Measurements from ENCODE around the gene RBMS2.
A peak's percentile ranks its signal among the peaks of the same experiment; 100 is the strongest.
"Not testable (repeated sequence)": the region's sequence is repeated elsewhere in the genome, so short reads cannot be mapped to it uniquely, and the experiment has no call there.

RBMS2 gene, protein sequence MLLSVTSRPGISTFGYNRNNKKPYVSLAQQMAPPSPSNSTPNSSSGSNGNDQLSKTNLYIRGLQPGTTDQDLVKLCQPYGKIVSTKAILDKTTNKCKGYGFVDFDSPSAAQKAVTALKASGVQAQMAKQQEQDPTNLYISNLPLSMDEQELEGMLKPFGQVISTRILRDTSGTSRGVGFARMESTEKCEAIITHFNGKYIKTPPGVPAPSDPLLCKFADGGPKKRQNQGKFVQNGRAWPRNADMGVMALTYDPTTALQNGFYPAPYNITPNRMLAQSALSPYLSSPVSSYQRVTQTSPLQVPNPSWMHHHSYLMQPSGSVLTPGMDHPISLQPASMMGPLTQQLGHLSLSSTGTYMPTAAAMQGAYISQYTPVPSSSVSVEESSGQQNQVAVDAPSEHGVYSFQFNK

DNA sequence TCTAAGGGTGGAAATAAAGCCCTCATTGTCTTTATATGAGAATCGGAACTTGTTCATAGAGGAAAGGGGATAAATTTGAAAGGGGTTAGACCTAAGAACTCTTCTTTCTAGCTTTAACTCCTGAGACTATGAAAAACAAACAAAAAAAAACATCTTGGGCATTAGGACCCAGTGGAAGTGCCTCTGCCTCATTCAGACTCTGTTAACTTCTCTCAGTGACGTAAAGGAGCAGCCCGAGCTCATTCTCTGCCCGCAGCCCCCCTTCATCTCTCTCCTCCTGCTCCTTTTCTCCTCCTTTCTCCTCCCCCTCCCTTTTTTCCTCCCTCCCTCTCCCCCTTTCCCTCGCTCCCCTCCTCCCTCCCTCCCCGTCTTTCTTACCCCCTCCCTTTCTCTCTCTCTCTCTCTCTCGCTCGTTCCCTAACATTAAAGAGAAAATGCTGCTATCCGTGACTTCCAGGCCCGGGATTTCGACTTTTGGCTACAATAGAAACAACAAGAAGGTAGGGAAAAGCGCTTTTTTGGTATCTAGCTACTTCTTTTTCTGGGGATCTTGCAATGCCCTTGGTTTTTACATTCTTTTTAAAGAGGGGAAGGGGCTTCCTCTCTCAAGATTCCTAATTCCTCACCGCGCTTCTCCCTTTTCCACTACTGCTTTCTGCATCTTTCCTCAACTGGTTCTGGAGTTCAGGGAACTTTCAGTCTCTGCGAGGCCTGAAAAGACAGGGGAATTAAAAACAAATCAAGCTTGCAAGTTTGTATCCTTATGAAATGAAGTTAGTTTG lies at the start of gene RBMS2:
RBMS2 (plus strand) TSS at position 231 of the 782 bp plus-strand sequence; CDS start at position 435, 204 bp downstream.
- Histone ChIP-seq H3K36me3 (replicated peaks) (no peaks in the 10 kb centered on the region), H3K4me1 (peaks cover 18% of the 10 kb centered on the region), H3K4me3 (peak within 1 kb of the TSS; percentile 46), H3K9me3 (no peaks in the 10 kb centered on the region), H3K27me3 (ENCODE audit: low read depth) (no peaks in the 10 kb centered on the region)
- in situ Hi-C loops (cut with MboI; ENCODE audit: low sequenced_read_pairs): no loop called here
- DNase-seq (ENCODE audit: low spot score in 2 of 2): peak; percentile 88 to 91

DNA sequence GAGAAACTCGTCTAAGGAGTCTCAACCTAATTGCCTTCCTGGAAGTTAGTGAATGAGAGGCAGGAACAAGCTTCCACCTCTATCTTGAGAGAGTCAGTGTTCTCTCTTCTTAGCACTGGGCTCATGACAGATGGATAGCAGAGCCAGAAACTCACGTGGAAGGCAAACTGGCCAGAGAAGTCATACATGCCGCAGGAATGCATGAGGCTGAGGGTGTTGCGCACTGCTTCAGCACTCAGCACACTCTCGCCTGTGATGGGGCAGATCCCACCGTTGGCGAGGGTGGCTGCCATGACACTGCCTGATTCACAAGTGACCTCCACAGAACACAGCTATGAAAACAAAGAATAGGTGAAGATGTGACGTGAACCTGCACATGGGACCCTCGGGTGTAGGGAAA lies 47.2 kb upstream of the RBMS2 start:
- H3K36me3 ChIP-seq (replicated peaks): 0 out of 2 replicates have a peak, but pooled peaks cover 4% of the 10 kb centered on the region
- DNase-seq (ENCODE audit: low spot score in 2 of 2): no peak
- no peak overlapping the region for H3K4me3 ChIP-seq
- H3K4me1 ChIP-seq: peaks cover 5% of the 10 kb centered on the region
- no peaks in the 10 kb centered on the region for H3K9me3 ChIP-seq
- H3K27me3 ChIP-seq (ENCODE audit: low read depth): no peaks in the 10 kb centered on the region
- in situ Hi-C loops (cut with MboI; ENCODE audit: low sequenced_read_pairs): no loop called here

- in situ Hi-C loops (cut with MboI; ENCODE audit: low sequenced_read_pairs): no loop called here
- Histone ChIP-seq H3K9me3 (no peaks in the 10 kb centered on the region), H3K4me3 (no peak overlapping the region), H3K27me3 (ENCODE audit: low read depth) (no peaks in the 10 kb centered on the region), H3K4me1 (no peaks in the 10 kb centered on the region), H3K36me3 (replicated peaks) (0 out of 2 replicates have a peak, but pooled peaks cover 4% of the 10 kb centered on the region)
- no peak for DNase-seq (ENCODE audit: low spot score in 2 of 2)
These were observed 45.5 kb upstream of the RBMS2 start for GRCh38 chr12:56476143-56476542.

DNA sequence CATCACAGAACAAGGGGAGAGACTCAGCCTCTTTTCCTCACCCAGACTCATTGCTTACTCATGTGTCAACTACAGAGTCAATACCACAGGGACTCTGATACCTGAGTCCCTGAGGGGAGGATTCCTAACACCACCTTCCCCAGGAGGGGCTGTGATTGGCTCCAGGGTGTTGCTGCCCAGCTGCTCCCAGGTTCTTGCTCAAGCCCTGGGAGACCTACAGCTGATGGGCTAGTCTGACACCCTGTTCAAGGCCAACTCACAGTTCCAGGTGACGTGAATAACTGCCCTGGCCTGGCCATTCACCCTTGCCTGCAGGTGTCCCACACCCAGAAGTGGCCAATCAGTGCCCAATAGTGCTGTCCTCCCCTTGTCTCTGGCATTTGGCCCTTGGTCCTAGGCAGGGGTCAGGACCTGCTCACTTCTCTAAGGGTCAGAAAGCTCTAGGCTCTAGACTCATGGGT lies 44.6 kb upstream of the RBMS2 start:
- H3K4me1 ChIP-seq: no peaks in the 10 kb centered on the region
- no peak for DNase-seq (ENCODE audit: low spot score in 2 of 2)
- in situ Hi-C loops (cut with MboI; ENCODE audit: low sequenced_read_pairs): no loop called here

GRCh38 chr12:56477521-56478225 lies 43.9 kb upstream of the RBMS2 start:
- Histone ChIP-seq H3K36me3 (replicated peaks) (no peaks in the 10 kb centered on the region), H3K4me1 (no peaks in the 10 kb centered on the region), H3K9me3 (no peaks in the 10 kb centered on the region), H3K27me3 (ENCODE audit: low read depth) (no peaks in the 10 kb centered on the region), H3K4me3 (no peak overlapping the region)
- in situ Hi-C loops (cut with MboI; ENCODE audit: low sequenced_read_pairs): no loop called here
- DNase-seq (ENCODE audit: low spot score in 2 of 2): no peak

More for the DNA sequence above, 44.6 kb upstream of the RBMS2 start:
- no peaks in the 10 kb centered on the region for H3K9me3 ChIP-seq
- H3K4me3 ChIP-seq: no peak overlapping the region
- H3K27me3 ChIP-seq (ENCODE audit: low read depth): no peaks in the 10 kb centered on the region
- 0 out of 2 replicates have a peak, but pooled peaks cover 4% of the 10 kb centered on the region for H3K36me3 ChIP-seq (replicated peaks)

GRCh38 chr12:56479625-56480024 lies 42.0 kb upstream of the RBMS2 start:
- Histone ChIP-seq H3K36me3 (replicated peaks) (no peaks in the 10 kb centered on the region), H3K4me1 (no peaks in the 10 kb centered on the region), H3K27me3 (ENCODE audit: low read depth) (no peaks in the 10 kb centered on the region), H3K9me3 (no peaks in the 10 kb centered on the region), H3K4me3 (no peak overlapping the region)
- no peak for DNase-seq (ENCODE audit: low spot score in 2 of 2)
- in situ Hi-C loops (cut with MboI; ENCODE audit: low sequenced_read_pairs): no loop called here

DNA sequence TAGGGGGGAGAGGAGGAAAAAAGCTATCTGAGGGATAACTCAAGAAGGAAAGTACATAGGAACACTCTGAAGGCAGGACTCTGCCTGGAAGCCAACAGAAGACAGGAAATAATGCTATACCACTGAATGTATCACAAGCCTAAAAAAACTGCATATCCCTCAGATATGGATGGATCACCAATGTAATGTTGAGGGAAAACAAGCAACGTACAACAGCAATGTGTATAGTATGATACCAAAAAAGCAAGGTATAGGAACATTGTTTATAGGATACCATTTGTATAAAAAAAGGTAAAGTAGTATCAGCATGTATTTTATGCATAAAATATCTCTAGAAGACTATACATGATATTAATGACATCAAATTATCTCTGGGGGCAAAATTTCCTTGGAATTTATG lies 37.1 kb upstream of the RBMS2 start:
- H3K36me3 ChIP-seq (replicated peaks): no peaks in the 10 kb centered on the region
- no peaks in the 10 kb centered on the region for H3K9me3 ChIP-seq
- no peak for DNase-seq (ENCODE audit: low spot score in 2 of 2)
- no peak overlapping the region for H3K4me3 ChIP-seq
- no peaks in the 10 kb centered on the region for H3K4me1 ChIP-seq
- H3K27me3 ChIP-seq (ENCODE audit: low read depth): no peaks in the 10 kb centered on the region
- in situ Hi-C loops (cut with MboI; ENCODE audit: low sequenced_read_pairs): no loop called here

DNA sequence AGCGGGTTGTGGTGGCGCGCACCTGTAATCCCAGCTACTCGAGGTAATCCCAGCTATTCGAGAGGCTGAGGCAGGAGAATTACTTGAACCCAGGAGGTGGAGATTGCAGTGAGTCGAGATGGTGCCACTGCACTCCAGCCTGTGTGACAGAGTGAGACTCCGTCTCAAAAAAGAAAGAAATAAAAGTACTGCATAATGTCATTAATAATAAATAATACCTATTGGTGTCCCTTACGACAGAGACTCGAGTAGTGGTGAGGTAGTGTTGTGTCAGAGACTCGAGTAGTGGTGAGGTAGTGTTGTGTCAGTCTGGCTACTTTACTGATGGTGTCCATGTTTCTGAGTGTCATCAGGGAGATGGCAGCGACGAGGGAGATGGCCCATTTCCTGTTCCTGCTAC lies 34.9 kb upstream of the RBMS2 start:
- in situ Hi-C loops (cut with MboI; ENCODE audit: low sequenced_read_pairs): no loop called here
- H3K4me3 ChIP-seq: no peak overlapping the region
- no peak for DNase-seq (ENCODE audit: low spot score in 2 of 2)
- H3K9me3 ChIP-seq: no peaks in the 10 kb centered on the region
- no peaks in the 10 kb centered on the region; the same call in 1 of the 2 replicates for H3K27me3 ChIP-seq (ENCODE audit: low read depth)
- no peaks in the 10 kb centered on the region for H3K36me3 ChIP-seq (replicated peaks)
- no peaks in the 10 kb centered on the region for H3K4me1 ChIP-seq

GRCh38 chr12:56487448-56488040 lies 34.1 kb upstream of the RBMS2 start:
- H3K36me3 ChIP-seq (replicated peaks): no peaks in the 10 kb centered on the region
- no peak overlapping the region for H3K4me3 ChIP-seq
- H3K9me3 ChIP-seq: no peaks in the 10 kb centered on the region
- no peaks in the 10 kb centered on the region for H3K4me1 ChIP-seq
- in situ Hi-C loops (cut with MboI; ENCODE audit: low sequenced_read_pairs): no loop called here
- DNase-seq (ENCODE audit: low spot score in 2 of 2): no peak
- H3K27me3 ChIP-seq (ENCODE audit: low read depth): no peaks in the 10 kb centered on the region; the same call in 1 of the 2 replicates

GRCh38 chr12:56488041-56488955 lies 33.3 kb upstream of the RBMS2 start, which contains the start of gene GLS2:
Gene GLS2, minus strand, starts transcription at chr12:56488161. Its CDS starts 43 bp downstream, at chr12:56488118.
- Histone ChIP-seq H3K27me3 (ENCODE audit: low read depth) (no peaks in the 10 kb centered on the region; the same call in 1 of the 2 replicates), H3K4me3 (no peak within 1 kb of the TSS), H3K36me3 (replicated peaks) (no peaks in the 10 kb centered on the region), H3K4me1 (no peaks in the 10 kb centered on the region), H3K9me3 (no peaks in the 10 kb centered on the region)
- peak in 1 of 2 experiments; percentile 29 for DNase-seq (ENCODE audit: low spot score in 2 of 2)
- in situ Hi-C loops (cut with MboI; ENCODE audit: low sequenced_read_pairs): no loop called here

DNA sequence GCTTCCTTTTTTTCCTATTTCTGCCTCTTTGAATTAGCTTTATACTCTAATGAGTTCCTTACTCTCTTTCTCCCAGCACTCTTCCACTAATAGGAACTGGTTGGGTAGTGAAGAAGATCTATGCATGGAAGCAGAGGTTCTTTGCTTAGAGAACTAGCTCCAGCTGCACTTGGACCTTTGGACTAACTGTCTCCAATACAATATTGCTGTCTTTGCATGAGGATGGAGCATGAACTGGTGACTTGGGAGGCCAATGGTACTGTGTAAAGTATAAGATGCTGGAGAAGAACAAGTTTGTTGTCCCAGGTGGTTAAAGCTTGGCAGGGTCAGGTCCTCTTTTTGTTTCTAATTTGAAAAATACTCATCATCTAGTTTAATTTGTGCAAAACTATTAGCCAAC lies 31.3 kb upstream of the RBMS2 start:
- no peak for DNase-seq (ENCODE audit: low spot score in 2 of 2)
- no peaks in the 10 kb centered on the region; the same call in 1 of the 2 replicates for H3K27me3 ChIP-seq (ENCODE audit: low read depth)
- in situ Hi-C loops (cut with MboI; ENCODE audit: low sequenced_read_pairs): no loop called here
- 0 out of 2 replicates have a peak, but pooled peaks cover 2% of the 10 kb centered on the region for H3K9me3 ChIP-seq
- H3K4me1 ChIP-seq: no peaks in the 10 kb centered on the region
- H3K36me3 ChIP-seq (replicated peaks): no peaks in the 10 kb centered on the region
- H3K4me3 ChIP-seq: no peak overlapping the region

GRCh38 chr12:56493409-56494105 lies 28.1 kb upstream of the RBMS2 start:
- in situ Hi-C loops (cut with MboI; ENCODE audit: low sequenced_read_pairs); H3K9me3 ChIP-seq: not testable (repeated sequence)

More at GRCh38 chr12:56493409-56494105, 28.1 kb upstream of the RBMS2 start:
- not testable (repeated sequence) for H3K27me3 ChIP-seq (ENCODE audit: low read depth); H3K4me3 ChIP-seq; H3K4me1 ChIP-seq; H3K36me3 ChIP-seq (replicated peaks); DNase-seq (ENCODE audit: low spot score in 2 of 2)
